Measurements from ENCODE around the gene FAIM2. TPM values are rescaled to one million over a fixed set of nuclear protein-coding genes. Genes with fewer than 3 reads are reported as not detected.
A peak's percentile ranks its signal among the peaks of the same experiment; 100 is the strongest.

The FAIM2 gene
- total RNA-seq, 1 experiment from 2014 or later: 0.09 TPM

DNA sequence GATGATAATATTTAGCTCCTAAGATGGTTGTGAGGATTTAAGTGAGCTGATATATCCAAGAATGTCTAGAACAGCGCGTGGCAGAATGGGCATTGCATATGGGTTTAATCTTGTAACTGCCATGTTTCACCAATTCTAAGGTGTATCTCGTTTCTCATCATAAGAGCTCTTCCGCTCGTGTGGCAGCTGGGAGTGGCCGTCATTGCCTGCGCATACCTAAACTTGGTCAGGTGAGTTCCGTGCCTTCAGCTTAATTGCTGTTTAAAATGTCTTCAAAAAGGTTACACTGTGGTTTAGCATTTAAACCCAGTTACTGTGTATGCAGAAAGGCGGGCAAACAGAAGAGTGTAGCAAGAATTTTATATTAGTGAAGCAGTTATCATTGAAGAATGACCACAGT, 42.4 kb upstream of the FAIM2 start:
- TF ChIP-seq CTCF (IDR thresholded peaks at IDR 0.05; ENCODE audit: insufficient read depth in 1 of 2, low read depth in 1 of 2, low read length in 1 of 2, severe bottlenecking in 1 of 2, unreplicated experiment in 1 of 2): no peak
- Mint-ChIP-seq H3K27ac (ENCODE audit: unreplicated experiment) (no peak overlapping the region), H3K36me3 (ENCODE audit: insufficient read depth, unreplicated experiment) (peaks cover 5% of the 10 kb centered on the region), H3K4me3 (ENCODE audit: unreplicated experiment) (no peak overlapping the region), H3K4me1 (ENCODE audit: low read depth, unreplicated experiment) (peaks cover 12% of the 10 kb centered on the region), H3K27me3 (ENCODE audit: insufficient read depth, unreplicated experiment) (no peaks in the 10 kb centered on the region), H3K9me3 (ENCODE audit: unreplicated experiment) (no peaks in the 10 kb centered on the region)
- Histone ChIP-seq H3K4me1 (peaks cover 5% of the 10 kb centered on the region; the same call in 1 of the 2 replicates), H3K27me3 (replicated peaks; ENCODE audit: control insufficient read depth, insufficient read depth, low read length) (no peaks in the 10 kb centered on the region), H3K4me3 (ENCODE audit: low read depth, low read length) (no peak overlapping the region), H3K36me3 (ENCODE audit: control insufficient read depth, insufficient read depth, low read length) (no peaks in the 10 kb centered on the region), H3K9me3 (no peaks in the 10 kb centered on the region)
- no TSS peak for BruUV-seq (replicated peaks)
- POLR2A ChIA-PET: interaction anchor here (0.5 to 0.6 kb wide), 2 partner anchors 78 to 281 kb away, joined by 3 read pairs; no protein-coding TSS in a partner anchor
- DNase-seq: no peak
- intact Hi-C loops (cut with micrococcal nuclease; ENCODE audit: unreplicated experiment): no loop called here
- CTCF ChIA-PET: interaction anchor here (0.6 to 1.6 kb wide), 6 partner anchors 21 to 219 kb away, joined by 3 to 9 read pairs (median 5); no protein-coding TSS in a partner anchor

DNA sequence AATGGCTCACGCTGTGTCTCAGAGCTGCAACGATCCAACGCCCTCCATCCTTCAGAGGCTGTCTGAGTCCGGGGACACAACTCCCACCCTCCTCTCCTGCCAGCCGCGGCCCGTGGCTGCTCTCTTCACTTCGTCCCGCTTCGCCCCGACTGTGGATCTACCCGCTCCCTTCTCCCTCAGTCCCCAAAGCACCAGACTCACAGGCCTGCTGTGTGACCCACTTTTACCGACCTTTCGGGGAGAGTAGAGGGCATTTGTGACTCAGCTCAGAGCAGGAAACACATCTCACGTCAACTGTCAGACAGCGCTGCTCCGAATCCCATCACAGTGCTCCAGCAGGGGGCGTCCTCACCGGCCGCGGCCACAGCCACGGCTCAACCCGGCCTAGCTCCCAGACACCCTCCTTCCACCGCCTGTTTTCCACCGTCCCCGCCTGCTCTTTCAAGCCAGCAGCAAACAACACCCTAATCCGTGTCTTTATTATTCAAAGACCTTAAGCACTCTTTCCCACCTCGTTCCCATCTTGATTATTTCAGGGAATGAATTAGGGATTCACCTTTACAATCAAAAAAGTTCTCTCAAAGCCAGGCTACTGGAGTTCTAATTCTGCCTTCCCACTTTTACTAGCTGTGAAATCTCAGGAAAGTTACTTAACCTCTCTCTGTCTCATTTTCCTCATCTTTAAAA, 41.8 kb upstream of the FAIM2 start:
- Mint-ChIP-seq H3K27me3 (ENCODE audit: insufficient read depth, unreplicated experiment) (no peaks in the 10 kb centered on the region), H3K4me3 (ENCODE audit: unreplicated experiment) (no peak overlapping the region), H3K4me1 (ENCODE audit: low read depth, unreplicated experiment) (peaks cover 12% of the 10 kb centered on the region), H3K36me3 (ENCODE audit: insufficient read depth, unreplicated experiment) (peaks cover 8% of the 10 kb centered on the region), H3K27ac (ENCODE audit: unreplicated experiment) (no peak overlapping the region), H3K9me3 (ENCODE audit: unreplicated experiment) (no peaks in the 10 kb centered on the region)
- no TSS peak for BruUV-seq (replicated peaks)
- Histone ChIP-seq H3K4me1 (peaks cover 5% of the 10 kb centered on the region; the same call in 1 of the 2 replicates), H3K27me3 (replicated peaks; ENCODE audit: control insufficient read depth, insufficient read depth, low read length) (no peaks in the 10 kb centered on the region), H3K4me3 (ENCODE audit: low read depth, low read length) (no peak overlapping the region), H3K36me3 (ENCODE audit: control insufficient read depth, insufficient read depth, low read length) (no peaks in the 10 kb centered on the region), H3K9me3 (no peaks in the 10 kb centered on the region)
- ChIA-PET CTCF (interaction anchor here (0.6 to 1.6 kb wide), 5 partner anchors 22 to 169 kb away, joined by 3 to 9 read pairs (median 5); no protein-coding TSS in a partner anchor), POLR2A (interaction anchor here (0.6 kb wide), 1 partner anchor 281 kb away, joined by 3 read pairs; no protein-coding TSS in a partner anchor)
- intact Hi-C loops (cut with micrococcal nuclease; ENCODE audit: unreplicated experiment): no loop called here
- peak in 1 of 2 experiments; percentile 68 for DNase-seq
- peak; percentile 64 to 76 for TF ChIP-seq CTCF (IDR thresholded peaks at IDR 0.05; ENCODE audit: insufficient read depth in 1 of 2, low read depth in 1 of 2, low read length in 1 of 2, severe bottlenecking in 1 of 2, unreplicated experiment in 1 of 2)

- Mint-ChIP-seq H3K4me3 (ENCODE audit: unreplicated experiment) (no peak overlapping the region), H3K36me3 (ENCODE audit: insufficient read depth, unreplicated experiment) (peaks cover 10% of the 10 kb centered on the region), H3K9me3 (ENCODE audit: unreplicated experiment) (no peaks in the 10 kb centered on the region), H3K4me1 (ENCODE audit: low read depth, unreplicated experiment) (peaks cover 12% of the 10 kb centered on the region), H3K27me3 (ENCODE audit: insufficient read depth, unreplicated experiment) (no peaks in the 10 kb centered on the region), H3K27ac (ENCODE audit: unreplicated experiment) (no peak overlapping the region)
- CTCF ChIA-PET: interaction anchor here (1.6 kb wide), 1 partner anchor 126 kb away, joined by 5 read pairs; no protein-coding TSS in a partner anchor
- no peaks in the 10 kb centered on the region for H3K27me3 ChIP-seq (replicated peaks; ENCODE audit: control insufficient read depth, insufficient read depth, low read length)
- intact Hi-C loops (cut with micrococcal nuclease; ENCODE audit: unreplicated experiment): no loop called here
- H3K36me3 ChIP-seq (ENCODE audit: control insufficient read depth, insufficient read depth, low read length): no peaks in the 10 kb centered on the region
- no TSS peak for BruUV-seq (replicated peaks)
- H3K4me1 ChIP-seq: peaks cover 5% of the 10 kb centered on the region
- TF ChIP-seq CTCF (IDR thresholded peaks at IDR 0.05; ENCODE audit: insufficient read depth in 1 of 2, low read depth in 1 of 2, low read length in 1 of 2, severe bottlenecking in 1 of 2, unreplicated experiment in 1 of 2): no peak
- POLR2A ChIA-PET: no interaction called here
- no peaks in the 10 kb centered on the region for H3K9me3 ChIP-seq
- DNase-seq: no peak
- no peak overlapping the region for H3K4me3 ChIP-seq (ENCODE audit: low read depth, low read length)
Observed at GRCh38 chr12:49944718-49945117, 41.0 kb upstream of the FAIM2 start.

All from Caco-2 (cell line).